Stimulated activated naive CD8-positive, alpha-beta T cell treated with anti-CD3 and anti-CD28 coated beads, Interleukin-15, Interleukin-2, amounts not matched to agents 100 ng/mL and 50 ng/mL, for 24 hours (primary cell): ENCODE measurements around the gene PODXL.
"Not testable (repeated sequence)": the region's sequence is repeated elsewhere in the genome, so short reads cannot be mapped to it uniquely, and the experiment has no call there.

Experiments
- H3K27ac Mint-ChIP-seq: one replicate; pipeline ENCODE4 v1.8.0; 2021; ENCODE audit warnings: mild to moderate bottlenecking, mixed read lengths
- H3K27me3 Mint-ChIP-seq: one replicate; pipeline ENCODE4 v1.8.0; 2021; ENCODE audit warnings: mixed read lengths
- H3K36me3 Mint-ChIP-seq: one replicate; pipeline ENCODE4 v1.8.0; 2021; ENCODE audit warnings: low read depth, mixed read lengths
- H3K4me1 Mint-ChIP-seq: one replicate; pipeline ENCODE4 v1.8.0; 2021; ENCODE audit warnings: low read depth, mixed read lengths
- H3K4me3 Mint-ChIP-seq: one replicate; pipeline ENCODE4 v1.8.0; 2021; ENCODE audit warnings: mild to moderate bottlenecking, mixed read lengths
- H3K9me3 Mint-ChIP-seq: one replicate; pipeline ENCODE4 v1.8.0; 2021; ENCODE audit warnings: mixed read lengths

The PODXL gene

DNA sequence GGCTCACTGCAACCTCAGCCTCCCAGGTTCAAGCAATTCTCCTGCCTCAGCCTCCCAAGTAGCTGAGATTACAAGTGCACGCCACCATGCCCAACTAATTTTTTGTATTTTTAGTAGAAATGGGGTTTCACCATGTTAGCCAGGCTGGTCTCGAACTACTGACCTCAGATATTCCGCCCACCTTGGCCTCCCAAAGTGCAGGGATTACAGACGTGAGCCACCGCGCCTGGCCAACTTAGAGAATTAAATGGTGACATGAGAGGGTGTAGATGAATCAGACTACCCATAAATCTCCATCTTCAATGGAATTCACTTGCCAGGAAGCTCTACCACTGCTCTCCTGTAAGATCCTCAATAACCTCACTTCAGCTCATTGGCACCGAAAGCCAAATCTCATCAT lies 41.0 kb downstream of the PODXL start:
- H3K27ac Mint-ChIP-seq, H3K4me3 Mint-ChIP-seq, H3K9me3 Mint-ChIP-seq: not testable (repeated sequence)

DNA sequence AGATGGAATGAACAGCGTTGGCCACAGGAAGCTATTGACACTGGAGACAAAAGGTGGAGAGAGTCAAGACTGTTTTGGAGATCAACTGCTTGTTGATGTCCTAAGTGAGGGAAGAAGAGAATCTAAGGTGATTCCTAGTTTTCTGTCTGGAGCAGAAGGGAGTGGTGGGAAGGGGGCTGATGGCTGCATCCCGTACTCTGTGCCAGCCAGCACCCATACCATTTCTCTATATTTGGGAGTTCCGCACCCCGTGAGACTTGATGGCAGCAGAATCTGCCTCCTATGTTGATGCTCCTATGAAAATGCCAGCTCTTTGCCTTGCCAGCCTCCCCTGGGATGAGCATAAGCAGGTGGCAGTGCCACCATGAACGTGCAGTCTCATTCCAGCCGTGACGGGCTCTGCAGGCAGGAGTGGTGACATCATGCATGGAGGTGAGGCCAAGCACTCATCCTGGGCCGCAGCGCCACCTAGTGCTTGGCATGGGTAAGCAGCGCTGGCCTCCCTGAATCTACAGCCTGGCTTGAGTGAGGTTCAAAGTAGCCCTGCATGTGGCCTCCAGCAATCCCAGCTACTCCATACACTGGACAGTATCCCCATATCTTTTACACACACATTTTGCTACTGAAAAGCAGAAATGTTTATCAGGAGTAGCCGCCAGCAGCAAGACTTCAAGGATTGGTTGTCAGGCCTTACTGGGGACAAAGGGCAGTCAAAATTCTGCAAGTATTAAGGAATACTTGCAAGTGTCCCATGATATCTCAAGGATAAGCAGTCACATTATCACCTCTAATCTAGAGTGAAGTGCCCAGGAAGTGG lies 43.0 kb downstream of the PODXL start:
- no peak overlapping the region for H3K4me3 Mint-ChIP-seq
- H3K27ac Mint-ChIP-seq = no peak overlapping the region
- H3K4me1 Mint-ChIP-seq = peaks cover 8% of the 10 kb centered on the region
- no peaks in the 10 kb centered on the region for H3K36me3 Mint-ChIP-seq
- H3K27me3 Mint-ChIP-seq = peaks cover 11% of the 10 kb centered on the region
- no peaks in the 10 kb centered on the region for H3K9me3 Mint-ChIP-seq

More for the DNA sequence above, 41.0 kb downstream of the PODXL start:
- not testable (repeated sequence) for H3K4me1 Mint-ChIP-seq, H3K27me3 Mint-ChIP-seq, H3K36me3 Mint-ChIP-seq

DNA sequence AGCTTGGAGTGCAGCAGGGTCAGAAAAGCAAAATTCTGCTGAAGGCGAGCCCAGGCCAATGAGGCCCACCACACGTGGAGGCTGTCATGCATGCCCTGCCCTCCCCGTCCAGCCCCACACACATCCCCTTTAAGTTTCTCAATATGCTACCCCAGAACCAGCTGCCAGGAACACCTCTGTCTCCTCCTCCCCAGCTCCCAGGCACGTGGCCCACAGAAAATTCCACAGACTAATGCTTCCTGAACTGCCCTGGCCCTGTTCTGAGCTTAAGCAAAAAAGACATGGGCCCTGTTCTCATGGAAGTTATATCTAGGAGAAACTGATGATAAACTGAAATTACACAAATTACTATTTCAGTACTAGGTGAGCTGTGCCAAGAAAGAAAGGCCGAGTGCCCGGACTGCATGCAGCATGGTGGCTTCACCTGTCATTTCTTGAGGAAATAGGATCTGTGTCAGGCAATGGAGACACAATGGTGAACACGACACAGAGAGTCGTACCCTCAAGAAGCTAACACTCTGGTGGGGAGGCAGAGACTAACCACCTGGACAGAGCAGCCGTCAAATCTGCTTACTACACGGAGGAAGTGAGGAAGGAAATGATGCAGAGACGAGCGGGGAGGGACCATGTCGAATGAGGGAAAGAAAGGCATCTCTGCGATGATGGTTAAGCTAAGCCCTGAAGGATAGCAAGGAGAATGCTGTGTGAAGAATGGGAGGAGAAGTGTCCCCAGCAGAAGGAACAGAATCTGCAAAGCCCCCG lies 44.5 kb downstream of the PODXL start:
- H3K27ac Mint-ChIP-seq = no peak overlapping the region
- peaks cover 18% of the 10 kb centered on the region for H3K4me1 Mint-ChIP-seq
- peaks cover 18% of the 10 kb centered on the region for H3K27me3 Mint-ChIP-seq
- no peaks in the 10 kb centered on the region for H3K36me3 Mint-ChIP-seq
- no peaks in the 10 kb centered on the region for H3K9me3 Mint-ChIP-seq
- H3K4me3 Mint-ChIP-seq = no peak overlapping the region

DNA sequence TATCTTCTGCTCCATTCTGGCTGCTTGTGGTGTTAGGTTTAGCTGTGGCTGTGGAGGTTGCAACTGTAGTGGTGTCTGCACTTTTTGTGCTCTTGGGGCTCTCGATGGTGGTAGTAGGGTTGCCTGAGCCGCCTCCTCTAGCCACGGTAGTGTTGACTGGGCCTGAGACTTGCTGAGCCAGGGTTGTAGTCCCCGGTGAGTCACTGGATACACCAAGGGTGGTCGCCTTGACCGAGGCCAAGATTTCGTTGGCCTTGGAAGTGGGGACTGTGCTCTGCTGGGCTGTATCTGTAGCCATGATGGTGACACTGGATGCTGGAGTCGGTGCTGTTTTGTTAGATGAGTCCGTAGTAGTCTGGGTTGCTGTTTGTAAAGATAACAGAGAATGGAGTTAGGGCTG lies 45.4 kb downstream of the PODXL start:
- Mint-ChIP-seq H3K27ac (no peak overlapping the region), H3K36me3 (no peaks in the 10 kb centered on the region), H3K4me1 (peaks cover 18% of the 10 kb centered on the region), H3K9me3 (no peaks in the 10 kb centered on the region), H3K4me3 (no peak overlapping the region), H3K27me3 (peaks cover 18% of the 10 kb centered on the region)

DNA sequence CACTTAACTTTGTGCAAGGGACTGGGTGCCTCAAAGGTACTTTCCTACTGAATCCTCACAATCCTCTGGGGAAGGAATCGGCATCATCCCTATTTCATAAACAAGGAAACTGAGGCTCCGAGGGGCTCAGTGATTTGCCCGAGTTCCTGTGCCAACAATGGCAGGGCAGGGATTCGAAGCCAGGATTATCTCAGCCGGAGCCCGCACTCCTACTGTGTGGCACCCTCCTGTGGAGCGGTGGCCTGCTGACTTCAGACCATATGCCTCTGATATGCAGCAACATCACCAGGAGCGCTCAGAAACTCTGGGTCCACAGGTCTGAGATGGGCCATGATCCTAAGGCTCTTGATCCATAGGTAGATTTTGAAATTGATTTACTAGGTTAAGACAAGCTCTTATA lies 46.6 kb downstream of the PODXL start:
- Mint-ChIP-seq H3K4me3 (no peak overlapping the region), H3K4me1 (peaks cover 21% of the 10 kb centered on the region), H3K9me3 (no peaks in the 10 kb centered on the region), H3K27ac (no peak overlapping the region), H3K36me3 (no peaks in the 10 kb centered on the region), H3K27me3 (peaks cover 18% of the 10 kb centered on the region)

DNA sequence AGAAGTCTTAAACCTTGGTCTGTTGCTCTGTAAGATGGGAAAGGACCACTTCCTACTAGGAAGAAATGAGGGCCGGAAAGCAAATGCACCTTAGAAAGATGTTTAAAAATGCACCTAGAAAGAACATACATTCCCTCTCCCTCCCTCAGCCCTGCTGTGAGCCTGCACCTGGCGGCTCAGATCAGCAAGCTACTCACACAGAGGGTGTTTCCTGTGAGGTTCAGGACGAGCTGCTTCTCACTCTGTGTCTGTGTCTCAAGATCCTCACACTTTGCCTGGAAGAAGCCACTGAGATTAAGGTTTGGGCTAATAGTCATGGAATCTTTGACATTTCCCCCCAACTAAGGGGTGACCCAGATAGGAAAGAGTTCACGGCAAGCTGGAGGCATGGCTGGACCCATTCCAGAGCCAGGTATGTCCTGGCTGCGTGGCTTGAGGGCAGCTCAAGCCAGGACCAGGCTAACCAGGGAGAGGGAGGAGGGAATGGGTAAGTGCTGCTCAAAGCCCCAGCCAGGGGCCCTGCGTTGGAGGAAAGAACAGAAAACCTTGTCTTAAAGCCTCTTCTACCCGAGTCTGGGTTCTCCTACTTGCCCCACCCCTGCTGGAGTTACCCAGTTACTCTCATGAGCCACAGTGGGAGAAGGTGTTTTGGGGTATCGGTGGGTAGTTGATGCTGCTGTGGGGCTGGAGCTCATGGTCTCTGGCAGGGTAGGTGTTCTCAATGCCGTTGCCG lies 47.5 kb downstream of the PODXL start:
- Mint-ChIP-seq H3K27me3 (peaks cover 18% of the 10 kb centered on the region), H3K4me3 (no peak overlapping the region), H3K36me3 (no peaks in the 10 kb centered on the region), H3K9me3 (no peaks in the 10 kb centered on the region), H3K4me1 (peaks cover 24% of the 10 kb centered on the region), H3K27ac (no peak overlapping the region)

DNA sequence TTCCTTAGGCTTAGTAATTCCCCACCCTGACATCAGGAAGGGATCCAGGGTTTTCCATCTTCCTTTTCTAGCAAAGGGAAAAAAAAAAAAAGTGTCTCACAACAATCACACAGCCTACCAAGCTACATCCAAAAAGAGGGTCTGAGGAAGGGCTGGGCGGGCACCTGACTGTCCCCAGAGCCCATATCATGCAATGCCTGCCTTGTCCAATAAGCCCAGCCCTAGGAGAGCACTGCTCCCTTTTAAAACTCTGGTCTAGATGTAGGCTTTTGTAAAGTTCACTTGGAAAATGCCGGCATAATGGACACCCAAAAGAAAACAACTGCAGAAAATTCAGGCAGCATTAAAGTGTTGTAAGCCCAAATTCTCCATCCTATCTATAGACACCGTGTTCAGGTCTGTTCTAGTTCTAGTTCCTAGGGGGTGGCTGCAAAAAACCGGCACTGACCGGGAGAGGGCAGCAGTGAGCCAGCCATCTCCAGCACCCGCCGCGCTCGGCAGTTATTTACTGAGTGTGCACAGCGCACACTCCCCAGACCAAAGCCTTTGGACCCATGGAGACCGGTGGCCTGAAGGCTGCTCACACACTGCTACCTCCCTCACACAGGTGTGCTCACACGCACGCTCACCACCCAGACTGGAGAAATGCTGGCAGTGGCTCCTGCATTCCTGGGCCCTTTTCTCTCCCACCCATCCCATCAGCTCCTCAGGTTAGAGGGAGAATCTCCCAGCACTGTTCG lies 48.7 kb downstream of the PODXL start:
- Mint-ChIP-seq H3K4me1 (peaks cover 16% of the 10 kb centered on the region), H3K36me3 (no peaks in the 10 kb centered on the region), H3K27ac (no peak overlapping the region), H3K4me3 (no peak overlapping the region), H3K9me3 (no peaks in the 10 kb centered on the region), H3K27me3 (peaks cover 18% of the 10 kb centered on the region)

DNA sequence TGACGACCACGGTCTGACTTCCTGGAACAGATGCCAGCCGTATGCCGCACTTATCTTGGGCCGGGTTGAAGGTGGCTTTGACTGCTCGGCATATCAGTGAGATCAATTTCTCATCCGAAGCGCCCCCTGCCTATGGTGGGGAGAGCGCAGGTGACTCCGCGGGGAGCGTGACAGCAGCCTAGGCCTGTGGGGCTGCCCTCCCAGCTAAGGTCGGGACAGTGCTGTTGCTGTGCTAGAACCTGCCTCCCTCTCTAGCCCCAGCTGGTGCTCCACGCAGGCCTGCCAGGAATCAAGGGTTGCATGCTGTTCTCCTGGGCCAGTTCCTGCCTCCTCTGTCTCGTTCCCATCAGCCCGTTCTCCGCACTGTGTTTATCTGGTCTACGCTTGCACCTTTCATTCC lies 49.8 kb downstream of the PODXL start:
- H3K9me3 Mint-ChIP-seq = no peaks in the 10 kb centered on the region
- peaks cover 26% of the 10 kb centered on the region for H3K4me1 Mint-ChIP-seq
- H3K4me3 Mint-ChIP-seq = no peak overlapping the region
- no peaks in the 10 kb centered on the region for H3K36me3 Mint-ChIP-seq
- no peak overlapping the region for H3K27ac Mint-ChIP-seq
- H3K27me3 Mint-ChIP-seq = peaks cover 12% of the 10 kb centered on the region

DNA sequence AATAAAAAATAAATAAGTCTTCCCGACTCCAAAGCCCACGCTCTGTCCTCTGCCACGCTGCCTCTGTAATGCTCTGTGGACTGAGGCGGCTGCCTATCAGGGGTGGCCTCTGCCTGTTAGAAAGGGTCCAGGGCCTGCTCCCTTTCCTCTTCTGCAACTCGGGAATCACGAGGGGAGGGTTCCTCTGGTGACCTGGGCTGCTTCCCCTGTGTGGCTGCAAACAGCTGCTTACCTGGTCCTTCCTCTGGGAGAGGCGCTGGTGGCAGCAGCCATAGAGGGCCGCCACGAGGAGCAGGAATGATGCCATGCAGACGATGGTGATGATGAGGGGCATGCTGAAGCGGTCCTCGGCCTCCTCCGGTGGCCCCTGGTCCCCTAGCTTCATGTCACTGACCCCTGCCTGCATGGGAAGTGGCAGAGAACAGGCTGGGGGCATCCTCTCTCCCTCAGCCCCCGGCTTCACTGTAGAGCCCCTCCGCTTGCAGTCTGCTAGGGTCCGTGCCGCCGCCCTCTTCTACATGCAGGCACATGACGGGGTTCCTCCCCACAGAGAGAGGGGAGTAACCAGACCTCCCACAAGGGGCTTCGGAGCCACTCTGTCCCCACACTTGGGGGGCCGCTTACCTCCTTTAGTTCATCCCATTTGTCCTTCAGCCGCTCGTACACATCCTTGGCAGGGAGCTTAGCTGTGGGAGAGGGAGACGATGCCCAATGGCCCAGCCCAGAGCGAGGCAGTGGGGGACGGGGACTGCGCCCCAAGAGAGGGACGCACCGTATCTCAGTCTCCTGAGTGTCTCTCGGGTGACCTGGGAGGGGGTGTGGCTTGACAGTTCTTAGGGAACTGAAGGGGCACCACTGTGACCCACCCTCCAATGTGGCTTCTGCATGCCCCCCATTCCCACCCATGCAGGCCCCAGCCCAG lies 50.5 kb downstream of the PODXL start:
- Mint-ChIP-seq H3K4me3 (no peak overlapping the region), H3K4me1 (peaks cover 33% of the 10 kb centered on the region), H3K9me3 (no peaks in the 10 kb centered on the region), H3K36me3 (no peaks in the 10 kb centered on the region), H3K27ac (no peak overlapping the region), H3K27me3 (peaks cover 12% of the 10 kb centered on the region)

DNA sequence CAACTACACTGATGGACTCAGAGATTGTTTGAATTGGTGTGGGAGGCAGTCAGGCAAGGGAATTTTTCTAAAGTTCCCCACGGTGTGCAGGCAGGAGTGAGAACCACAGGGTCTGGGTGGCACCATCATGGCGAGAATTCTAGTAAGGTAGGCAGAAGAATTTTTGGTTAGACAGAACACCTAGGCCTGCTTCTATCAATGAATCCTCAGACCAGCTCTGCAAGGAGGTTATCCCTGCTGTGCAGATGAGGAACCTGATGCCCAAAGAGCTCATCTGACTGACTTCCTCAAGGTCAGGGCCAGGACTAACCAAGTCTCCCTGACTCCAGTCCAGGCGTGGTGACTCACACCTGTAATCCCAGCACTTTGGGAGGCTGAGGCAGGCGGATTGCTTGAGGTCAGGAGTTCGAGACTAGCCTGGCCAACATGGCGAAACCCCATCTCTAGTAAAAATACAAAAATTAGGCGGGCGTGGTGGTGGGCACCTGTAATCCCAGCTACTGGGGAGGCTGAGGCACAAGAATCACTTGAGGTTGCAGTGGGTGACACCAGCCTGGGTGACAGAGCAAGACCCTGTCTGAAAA lies 51.3 kb downstream of the PODXL start:
- H3K9me3 Mint-ChIP-seq, H3K27ac Mint-ChIP-seq, H3K4me3 Mint-ChIP-seq, H3K36me3 Mint-ChIP-seq: not testable (repeated sequence)
- peaks cover 12% of the 10 kb centered on the region for H3K27me3 Mint-ChIP-seq
- peaks cover 40% of the 10 kb centered on the region for H3K4me1 Mint-ChIP-seq

DNA sequence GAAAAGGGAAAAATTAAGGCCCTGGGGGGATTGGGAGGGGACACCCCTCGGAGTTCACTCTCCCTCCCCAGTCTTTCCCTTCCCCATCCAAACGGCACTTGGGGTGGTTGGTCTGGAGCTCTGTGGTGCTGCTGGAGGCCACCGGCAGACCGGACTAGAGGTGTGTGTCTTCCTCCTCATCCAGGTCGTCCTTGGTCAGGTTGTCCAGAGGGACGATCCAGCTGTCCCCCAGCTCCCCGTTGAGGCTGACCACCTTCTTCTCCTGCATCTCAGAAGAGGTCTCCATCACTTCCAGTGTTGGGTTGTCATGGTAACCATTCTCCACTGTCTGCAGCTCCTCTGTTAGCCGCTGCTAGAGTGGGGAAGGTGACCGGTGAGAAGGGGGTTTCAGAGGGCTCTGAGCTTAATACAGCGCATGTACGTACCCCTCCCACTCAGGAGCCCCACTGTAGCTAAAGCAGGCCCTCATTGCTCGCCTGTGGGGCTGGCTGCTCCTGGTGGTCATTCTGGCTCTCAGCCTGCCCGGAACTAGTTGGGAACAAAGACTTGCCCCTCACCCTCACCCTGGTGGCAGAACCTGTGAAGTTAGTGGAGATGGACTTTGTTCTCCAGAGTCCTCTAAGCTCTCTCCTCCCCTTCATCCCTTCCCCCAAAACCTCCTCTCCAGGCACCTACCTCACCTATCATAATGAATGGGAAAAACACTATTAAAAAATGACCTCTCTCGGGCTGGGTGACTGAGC lies 52.1 kb downstream of the PODXL start:
- H3K27ac Mint-ChIP-seq = no peak overlapping the region
- H3K36me3 Mint-ChIP-seq = no peaks in the 10 kb centered on the region
- H3K27me3 Mint-ChIP-seq = peaks cover 12% of the 10 kb centered on the region
- no peak overlapping the region for H3K4me3 Mint-ChIP-seq
- H3K9me3 Mint-ChIP-seq = no peaks in the 10 kb centered on the region
- peaks cover 40% of the 10 kb centered on the region for H3K4me1 Mint-ChIP-seq

DNA sequence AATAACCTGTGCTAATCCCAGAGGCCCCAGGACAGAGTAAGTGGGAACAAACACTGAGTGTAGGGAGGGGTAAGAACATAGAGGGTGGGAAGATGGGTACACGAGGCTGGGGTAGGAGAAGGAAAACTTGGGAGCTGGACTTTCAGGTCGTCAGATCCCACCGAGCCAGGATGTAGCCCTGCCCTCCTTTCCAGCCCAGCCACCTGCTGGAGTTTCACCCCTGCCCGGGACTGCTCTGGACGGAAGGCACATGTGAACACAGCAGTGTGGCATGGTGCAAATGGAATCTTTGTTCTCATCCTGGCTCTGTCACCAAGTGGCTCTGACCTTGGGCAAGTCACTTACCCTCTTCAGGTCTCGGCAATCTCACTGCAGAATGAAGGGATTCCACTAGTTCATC lies 52.8 kb downstream of the PODXL start:
- H3K27ac Mint-ChIP-seq = no peak overlapping the region
- H3K4me1 Mint-ChIP-seq = peaks cover 40% of the 10 kb centered on the region
- no peak overlapping the region for H3K4me3 Mint-ChIP-seq
- H3K9me3 Mint-ChIP-seq = no peaks in the 10 kb centered on the region
- H3K27me3 Mint-ChIP-seq = peaks cover 7% of the 10 kb centered on the region
- H3K36me3 Mint-ChIP-seq = no peaks in the 10 kb centered on the region
